ENCODE results near the gene TTC28.

GRCh38 chr22:28139516-28139915 is 540.1 kb downstream of the TTC28 start:
- no peak for TF ChIP-seq POLR2A (IDR thresholded peaks at IDR 0.05)
- TF ChIP-seq, protein P1, sequence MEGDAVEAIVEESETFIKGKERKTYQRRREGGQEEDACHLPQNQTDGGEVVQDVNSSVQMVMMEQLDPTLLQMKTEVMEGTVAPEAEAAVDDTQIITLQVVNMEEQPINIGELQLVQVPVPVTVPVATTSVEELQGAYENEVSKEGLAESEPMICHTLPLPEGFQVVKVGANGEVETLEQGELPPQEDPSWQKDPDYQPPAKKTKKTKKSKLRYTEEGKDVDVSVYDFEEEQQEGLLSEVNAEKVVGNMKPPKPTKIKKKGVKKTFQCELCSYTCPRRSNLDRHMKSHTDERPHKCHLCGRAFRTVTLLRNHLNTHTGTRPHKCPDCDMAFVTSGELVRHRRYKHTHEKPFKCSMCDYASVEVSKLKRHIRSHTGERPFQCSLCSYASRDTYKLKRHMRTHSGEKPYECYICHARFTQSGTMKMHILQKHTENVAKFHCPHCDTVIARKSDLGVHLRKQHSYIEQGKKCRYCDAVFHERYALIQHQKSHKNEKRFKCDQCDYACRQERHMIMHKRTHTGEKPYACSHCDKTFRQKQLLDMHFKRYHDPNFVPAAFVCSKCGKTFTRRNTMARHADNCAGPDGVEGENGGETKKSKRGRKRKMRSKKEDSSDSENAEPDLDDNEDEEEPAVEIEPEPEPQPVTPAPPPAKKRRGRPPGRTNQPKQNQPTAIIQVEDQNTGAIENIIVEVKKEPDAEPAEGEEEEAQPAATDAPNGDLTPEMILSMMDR (IDR thresholded peaks at IDR 0.05), result no peak

Data from gastroesophageal sphincter (tissue), 3 donors.